ENCODE data around the gene KSR1. TPM values are rescaled to one million over a fixed set of nuclear protein-coding genes. Genes with fewer than 3 reads are reported as not detected.

KSR1 gene
- total RNA-seq, 2 donors from 2014 or later: 7.9 to 10.2 TPM

DNA sequence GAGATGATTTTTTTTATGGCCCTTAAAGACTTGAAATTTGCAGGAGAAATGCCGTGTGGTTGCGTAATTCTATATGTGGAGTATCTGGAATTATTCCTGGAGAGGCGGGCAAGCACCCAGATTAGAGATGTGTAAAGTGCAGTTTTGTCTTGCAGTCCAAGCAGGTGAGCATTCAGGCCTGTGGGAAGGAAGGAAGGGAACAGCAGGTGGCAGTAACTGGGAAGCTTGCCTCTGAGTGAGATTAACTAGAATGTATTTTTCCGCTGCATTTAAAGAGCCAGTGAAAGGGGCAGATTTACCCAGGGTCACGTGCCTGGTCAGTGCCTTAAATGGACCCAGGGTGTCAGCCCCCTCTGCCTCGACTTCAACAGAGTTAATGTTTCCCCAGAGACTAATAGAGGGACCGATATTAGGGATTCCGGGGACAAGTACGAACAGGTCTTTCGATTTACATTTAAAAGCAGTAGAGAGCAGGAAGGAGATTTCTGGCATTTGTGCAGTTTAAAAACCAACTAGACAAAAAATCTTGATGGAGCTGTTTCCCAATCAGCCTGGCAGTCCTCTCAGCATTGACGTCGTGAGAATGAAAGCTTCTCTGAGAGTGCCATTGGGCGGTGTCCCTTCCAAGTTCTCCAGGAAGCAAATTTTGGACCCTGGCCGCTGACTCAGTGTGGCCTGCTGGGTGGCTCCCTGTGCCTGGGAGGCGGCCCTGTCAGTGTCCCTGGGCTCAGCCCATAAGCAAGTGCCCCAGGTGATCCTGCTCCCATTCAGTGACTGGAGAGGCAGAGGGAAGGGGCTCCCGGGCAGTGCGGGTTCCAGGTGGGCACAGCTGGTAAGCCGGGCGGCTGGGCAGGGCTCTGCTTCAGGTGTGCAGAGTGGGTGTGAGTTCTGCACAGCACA, 38.2 kb downstream of the KSR1 start:
- Histone ChIP-seq H3K27me3 (no peaks in the 10 kb centered on the region), H3K36me3 (no peaks in the 10 kb centered on the region), H3K4me3 (peak overlapping the region in 1 of 2 donors; percentile 18), H3K27ac (peak overlapping the region; percentile 39 to 54), H3K9me3 (no peaks in the 10 kb centered on the region), H3K4me1 (peaks cover 0 to 35% of the 10 kb centered on the region in 2 donors)
- TF ChIP-seq, protein P1, sequence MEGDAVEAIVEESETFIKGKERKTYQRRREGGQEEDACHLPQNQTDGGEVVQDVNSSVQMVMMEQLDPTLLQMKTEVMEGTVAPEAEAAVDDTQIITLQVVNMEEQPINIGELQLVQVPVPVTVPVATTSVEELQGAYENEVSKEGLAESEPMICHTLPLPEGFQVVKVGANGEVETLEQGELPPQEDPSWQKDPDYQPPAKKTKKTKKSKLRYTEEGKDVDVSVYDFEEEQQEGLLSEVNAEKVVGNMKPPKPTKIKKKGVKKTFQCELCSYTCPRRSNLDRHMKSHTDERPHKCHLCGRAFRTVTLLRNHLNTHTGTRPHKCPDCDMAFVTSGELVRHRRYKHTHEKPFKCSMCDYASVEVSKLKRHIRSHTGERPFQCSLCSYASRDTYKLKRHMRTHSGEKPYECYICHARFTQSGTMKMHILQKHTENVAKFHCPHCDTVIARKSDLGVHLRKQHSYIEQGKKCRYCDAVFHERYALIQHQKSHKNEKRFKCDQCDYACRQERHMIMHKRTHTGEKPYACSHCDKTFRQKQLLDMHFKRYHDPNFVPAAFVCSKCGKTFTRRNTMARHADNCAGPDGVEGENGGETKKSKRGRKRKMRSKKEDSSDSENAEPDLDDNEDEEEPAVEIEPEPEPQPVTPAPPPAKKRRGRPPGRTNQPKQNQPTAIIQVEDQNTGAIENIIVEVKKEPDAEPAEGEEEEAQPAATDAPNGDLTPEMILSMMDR (IDR thresholded peaks at IDR 0.05): peak in 1 of 2 donors; percentile 51
- DNase-seq (ENCODE audit: low spot score): peak; percentile 92

DNA sequence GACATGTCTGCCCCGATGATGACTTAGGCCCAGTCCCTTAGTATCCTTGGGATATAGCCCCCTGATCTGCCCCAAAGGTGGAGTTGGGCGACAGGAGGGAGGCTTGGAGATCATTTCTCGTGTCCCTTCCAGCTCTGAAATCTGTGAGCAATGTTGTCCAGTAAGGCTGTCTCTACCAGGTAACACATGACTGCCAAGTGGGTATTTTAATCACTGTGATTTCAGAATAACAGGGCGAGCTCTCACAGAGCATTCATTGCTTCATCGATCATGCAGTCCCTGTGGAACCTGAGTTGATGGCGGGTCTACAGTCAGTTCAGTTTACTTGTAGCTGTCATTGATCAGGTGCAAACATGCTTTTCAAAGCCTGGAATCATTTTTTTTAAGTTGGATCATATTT, 39.2 kb downstream of the KSR1 start:
- Histone ChIP-seq H3K4me1 (peaks cover 0 to 31% of the 10 kb centered on the region in 2 donors), H3K4me3 (no peak overlapping the region), H3K36me3 (no peaks in the 10 kb centered on the region), H3K27ac (peak overlapping the region; percentile 35 to 54), H3K27me3 (no peaks in the 10 kb centered on the region), H3K9me3 (no peaks in the 10 kb centered on the region)
- TF ChIP-seq, protein P1 (IDR thresholded peaks at IDR 0.05): no peak
- no peak for DNase-seq (ENCODE audit: low spot score)

DNA sequence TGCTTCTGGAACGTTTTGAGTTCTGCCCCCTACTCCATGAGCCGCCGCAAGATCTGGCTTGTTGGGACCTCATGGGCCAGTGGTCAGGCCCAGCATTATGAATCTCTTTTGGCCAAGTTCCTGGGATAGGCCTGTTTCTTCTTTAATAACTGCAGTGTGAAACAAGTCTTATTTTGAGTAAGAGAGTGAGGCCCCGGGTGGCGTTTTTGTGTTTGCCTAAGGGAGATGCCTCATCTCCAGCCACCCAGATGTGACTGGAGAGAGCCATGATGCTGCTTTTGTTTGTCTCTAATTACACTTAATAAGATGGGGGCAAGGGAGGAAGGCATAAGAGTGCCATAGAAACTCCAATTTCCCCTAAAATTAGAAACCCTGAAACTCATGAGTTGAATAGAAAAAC, 39.8 kb downstream of the KSR1 start:
- peaks cover 0 to 31% of the 10 kb centered on the region in 2 donors for H3K4me1 ChIP-seq
- TF ChIP-seq, protein P1 (IDR thresholded peaks at IDR 0.05): no peak
- no peak overlapping the region for H3K4me3 ChIP-seq
- no peaks in the 10 kb centered on the region for H3K27me3 ChIP-seq
- no peaks in the 10 kb centered on the region for H3K36me3 ChIP-seq
- DNase-seq (ENCODE audit: low spot score): no peak
- H3K27ac ChIP-seq: no peak overlapping the region
- H3K9me3 ChIP-seq: no peaks in the 10 kb centered on the region

DNA sequence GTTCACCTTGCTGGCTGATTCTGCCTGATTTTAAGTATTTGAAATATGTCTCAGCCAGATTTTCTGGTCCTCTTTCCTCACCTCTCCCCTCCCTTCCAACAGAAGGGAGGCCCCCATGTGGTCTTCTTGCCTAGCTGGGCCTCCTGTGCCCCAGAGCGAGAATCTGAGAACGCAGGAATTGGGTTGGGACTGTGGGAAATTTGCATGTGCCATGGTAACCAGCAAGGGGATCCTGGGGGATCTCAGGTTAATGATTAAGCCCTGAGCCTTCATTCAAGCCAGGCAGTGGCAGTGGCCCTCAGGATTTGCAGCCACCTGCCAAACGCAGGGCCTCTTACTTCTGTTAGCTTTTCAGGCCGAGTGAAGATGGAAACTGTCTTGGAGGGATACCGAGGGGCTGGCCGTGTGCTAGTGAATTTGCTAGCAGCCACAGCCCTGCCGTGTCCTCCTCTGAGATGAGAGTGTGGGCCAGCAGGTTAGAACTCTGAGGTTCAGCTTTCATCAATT, 40.2 kb downstream of the KSR1 start:
- H3K27me3 ChIP-seq: no peaks in the 10 kb centered on the region
- no peak overlapping the region for H3K27ac ChIP-seq
- H3K36me3 ChIP-seq: no peaks in the 10 kb centered on the region
- no peaks in the 10 kb centered on the region for H3K9me3 ChIP-seq
- no peak overlapping the region for H3K4me3 ChIP-seq
- DNase-seq (ENCODE audit: low spot score): no peak
- TF ChIP-seq, protein P1 (IDR thresholded peaks at IDR 0.05): no peak
- H3K4me1 ChIP-seq: peaks cover 0 to 31% of the 10 kb centered on the region in 2 donors

DNA sequence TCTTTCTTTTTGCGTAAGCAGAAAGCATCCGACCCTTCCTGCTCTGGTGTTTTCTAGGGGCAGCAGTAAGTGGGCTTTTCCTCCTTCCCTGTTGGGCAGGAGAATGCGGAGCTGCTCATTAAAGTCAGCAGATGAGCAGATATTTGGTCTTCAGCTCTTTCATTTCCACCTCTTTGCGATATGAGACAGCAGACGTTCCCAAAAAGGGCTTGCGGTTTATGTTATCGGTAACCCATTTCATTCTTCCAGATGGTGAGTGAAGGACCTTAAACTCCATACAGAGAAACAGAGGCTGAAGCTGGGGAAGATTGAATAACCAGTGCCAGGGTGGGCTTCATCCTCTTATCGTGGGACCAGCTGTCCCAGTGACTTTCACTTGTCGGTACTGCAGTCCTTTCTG, 40.7 kb downstream of the KSR1 start:
- Histone ChIP-seq H3K4me1 (peaks cover 0 to 26% of the 10 kb centered on the region in 2 donors), H3K36me3 (no peaks in the 10 kb centered on the region), H3K9me3 (no peaks in the 10 kb centered on the region), H3K27ac (no peak overlapping the region), H3K27me3 (no peaks in the 10 kb centered on the region), H3K4me3 (no peak overlapping the region)
- TF ChIP-seq, protein P1 (IDR thresholded peaks at IDR 0.05): no peak
- DNase-seq (ENCODE audit: low spot score): no peak
